ENCODE data around the gene PIGBOS1. TPM values are rescaled to one million over a fixed set of nuclear protein-coding genes. Genes with fewer than 3 reads are reported as not detected.

Gene PIGBOS1
- total and polyA plus RNA-seq, 10 donors: 8.9 to 32.9 (median 17.5) TPM

DNA sequence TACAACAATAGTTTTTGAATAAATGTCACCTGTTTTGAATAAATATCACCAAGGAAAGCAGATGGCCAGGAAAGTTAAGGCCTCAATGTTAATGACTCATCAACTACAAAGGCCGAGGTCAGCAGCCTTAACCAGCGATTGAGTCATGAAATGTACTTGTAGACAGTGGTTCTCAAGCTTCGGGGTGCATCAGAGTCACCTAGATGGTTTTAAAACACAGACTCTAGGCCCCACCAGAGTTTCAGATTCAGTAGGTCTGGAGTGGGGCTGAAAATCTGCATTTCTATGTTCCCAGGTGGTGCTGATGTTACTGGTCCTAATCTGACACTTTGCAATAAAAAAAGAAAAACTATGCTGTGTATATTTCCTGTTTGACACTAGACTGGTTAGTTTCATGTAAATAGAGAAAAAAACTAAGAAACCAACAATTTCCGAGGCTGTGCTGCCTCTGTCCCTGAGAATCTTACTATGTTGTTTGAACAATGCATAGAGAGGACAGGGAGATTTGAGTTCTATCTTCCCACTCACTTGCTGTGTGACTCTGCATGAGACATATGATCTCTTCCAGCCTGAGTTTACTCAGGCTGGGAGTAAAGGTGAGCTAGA is 39.1 kb downstream of the PIGBOS1 start:
- TF ChIP-seq POLR2A (IDR thresholded peaks at IDR 0.05) (no peak), POLR2AphosphoS5 (IDR thresholded peaks at IDR 0.05) (no peak), CTCF (IDR thresholded peaks at IDR 0.05 in 8 of 11, conservative IDR thresholded peaks at IDR 0.05 in 3 of 11) (no peak)
- Histone ChIP-seq H3K36me3 (peaks cover 0 to 4% (median 0%) of the 10 kb centered on the region in 6 donors), H3K27ac (peak overlapping the region; percentile 51 to 98 (median 78)), H3K27me3 (replicated peaks in 1 of 7) (no peaks in the 10 kb centered on the region), H3K4me1 (peaks cover 31 to 100% (median 82%) of the 10 kb centered on the region in 6 donors), H3K4me3 (peak overlapping the region in 1 of 8 donors; percentile 10), H3K9me3 (no peaks in the 10 kb centered on the region)
- intact Hi-C loops (cut with DNase I; ENCODE audit: low total_unique reads): no loop called here
- 15 to 44% (median 37%) methylated on average over 4 of the region's 4 CpGs for WGBS, 5 donors
- DNase-seq: no peak

- peak overlapping the region; percentile 51 to 98 (median 78) for H3K27ac ChIP-seq
- TF ChIP-seq POLR2A (IDR thresholded peaks at IDR 0.05) (no peak), CTCF (IDR thresholded peaks at IDR 0.05 in 8 of 11, conservative IDR thresholded peaks at IDR 0.05 in 3 of 11) (no peak), POLR2AphosphoS5 (IDR thresholded peaks at IDR 0.05) (no peak)
Observed at GRCh38 chr15:55279100-55279745, 39.7 kb downstream of the PIGBOS1 start.

GRCh38 chr15:55277715-55278114 is 41.2 kb downstream of the PIGBOS1 start:
- TF ChIP-seq POLR2AphosphoS5 (IDR thresholded peaks at IDR 0.05): no peak
- no peak for TF ChIP-seq POLR2A (IDR thresholded peaks at IDR 0.05)
- no peak for TF ChIP-seq CTCF (IDR thresholded peaks at IDR 0.05 in 8 of 11, conservative IDR thresholded peaks at IDR 0.05 in 3 of 11)
- DNase-seq: no peak
- H3K27ac ChIP-seq: peak overlapping the region; percentile 49 to 98 (median 69)
- intact Hi-C loops (cut with DNase I; ENCODE audit: low total_unique reads): no loop called here
- WGBS, 5 donors: 44 to 81% (median 56%) methylated on average over 2 of the region's 2 CpGs
- no peaks in the 10 kb centered on the region for H3K9me3 ChIP-seq
- H3K27me3 ChIP-seq (replicated peaks in 1 of 7): no peaks in the 10 kb centered on the region
- peak overlapping the region in 1 of 8 donors; percentile 33 for H3K4me3 ChIP-seq
- peaks cover 24 to 99% (median 71%) of the 10 kb centered on the region in 6 donors for H3K4me1 ChIP-seq
- peaks cover 0 to 4% (median 0%) of the 10 kb centered on the region in 6 donors for H3K36me3 ChIP-seq

More at GRCh38 chr15:55279100-55279745, 39.7 kb downstream of the PIGBOS1 start:
- intact Hi-C loops (cut with DNase I; ENCODE audit: low total_unique reads): no loop called here
- Histone ChIP-seq H3K36me3 (peaks cover 0 to 4% (median 0%) of the 10 kb centered on the region in 6 donors), H3K27me3 (replicated peaks in 1 of 7) (no peaks in the 10 kb centered on the region), H3K4me1 (peaks cover 31 to 99% (median 78%) of the 10 kb centered on the region in 6 donors), H3K9me3 (no peaks in the 10 kb centered on the region), H3K4me3 (peak overlapping the region in 1 of 8 donors; percentile 10)
- DNase-seq: no peak
- 61 to 84% (median 68%) methylated on average over 2 of the region's 2 CpGs for WGBS, 5 donors

DNA sequence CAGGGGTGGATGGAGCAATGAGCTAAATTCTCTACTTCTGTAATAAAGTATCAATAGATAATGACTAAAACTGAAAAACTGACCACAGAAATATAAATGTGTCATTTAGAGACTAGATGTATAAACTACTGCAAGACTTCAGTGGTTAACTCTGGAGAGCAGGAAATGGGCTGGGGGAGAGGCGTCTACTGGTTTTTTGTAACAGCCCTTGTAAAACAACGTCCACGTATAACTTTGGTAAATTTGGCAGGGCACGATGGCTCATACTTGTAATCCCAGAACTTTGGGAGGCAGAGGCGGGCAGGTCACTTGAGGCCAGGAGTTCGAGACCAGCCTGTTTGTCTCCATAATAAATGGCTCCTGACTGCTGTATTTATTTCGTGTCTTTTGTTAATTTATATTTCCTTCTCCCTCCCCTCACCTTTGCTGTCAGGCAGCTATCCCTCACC is 41.8 kb downstream of the PIGBOS1 start:
- H3K4me1 ChIP-seq: peaks cover 24 to 99% (median 68%) of the 10 kb centered on the region in 6 donors
- no peak for DNase-seq
- peak overlapping the region; percentile 49 to 98 (median 69) for H3K27ac ChIP-seq
- WGBS, 5 donors: 11 to 21% (median 18%) methylated on average over 7 of the region's 7 CpGs
- H3K4me3 ChIP-seq: peak overlapping the region in 1 of 8 donors; percentile 33
- intact Hi-C loops (cut with DNase I; ENCODE audit: low total_unique reads): no loop called here
- H3K36me3 ChIP-seq: peaks cover 0 to 4% (median 0%) of the 10 kb centered on the region in 6 donors
- TF ChIP-seq POLR2A (IDR thresholded peaks at IDR 0.05) (no peak), POLR2AphosphoS5 (IDR thresholded peaks at IDR 0.05) (no peak), CTCF (IDR thresholded peaks at IDR 0.05 in 8 of 11, conservative IDR thresholded peaks at IDR 0.05 in 3 of 11) (no peak)
- no peaks in the 10 kb centered on the region for H3K9me3 ChIP-seq
- H3K27me3 ChIP-seq (replicated peaks in 1 of 7): no peaks in the 10 kb centered on the region
